ENCODE measurements around the gene RGS7BP. TPM values are rescaled to one million over a fixed set of nuclear protein-coding genes. Genes with fewer than 3 reads are reported as not detected.

Gene RGS7BP
- total RNA-seq, 1 experiment from 2014 or later, result not detected

DNA sequence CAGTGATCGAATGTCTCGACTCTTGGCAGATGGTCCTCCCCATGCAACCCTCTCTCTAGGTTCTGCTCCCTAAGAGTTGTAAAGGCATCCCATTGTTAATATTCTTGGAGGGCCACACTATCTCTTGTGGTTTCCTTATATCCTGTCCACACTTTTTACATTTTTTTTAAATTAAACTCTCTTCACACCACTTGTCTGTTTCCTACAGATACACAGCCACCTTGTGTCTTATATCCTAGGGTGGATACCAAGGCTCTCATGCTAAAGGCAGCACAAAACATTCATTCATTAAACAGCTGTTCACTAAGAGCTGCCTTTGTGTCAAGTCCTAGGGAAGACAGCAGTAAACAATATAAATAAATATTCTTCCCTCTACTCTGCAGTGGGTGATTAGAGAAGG lies 124.0 kb downstream of the RGS7BP start:
- no TSS peak for BruUV-seq (replicated peaks)
- TF ChIP-seq EZH2 (IDR thresholded peaks at IDR 0.05; ENCODE audit: low read depth), result no peak
- no peak for TF ChIP-seq CTCF (conservative IDR thresholded peaks at IDR 0.05)
- ChIA-PET POLR2A (ENCODE audit: unreplicated experiment) (no interaction called here), CTCF (no interaction called here)
- Histone ChIP-seq H3K36me3 (ENCODE audit: low read depth) (no peaks in the 10 kb centered on the region), H3K4me3 (no peak overlapping the region), H3K4me1 (replicated peaks; ENCODE audit: insufficient read depth) (no peaks in the 10 kb centered on the region), H3K27ac (no peak overlapping the region), H2AFZ (no peak overlapping the region), H3K9me2 (ENCODE audit: insufficient read depth) (no peaks in the 10 kb centered on the region), H3K4me2 (no peak overlapping the region), H4K20me1 (ENCODE audit: insufficient read depth) (no peaks in the 10 kb centered on the region), H3F3A (ENCODE audit: insufficient read depth, low read depth) (no peaks in the 10 kb centered on the region), H3K27me3 (ENCODE audit: insufficient read depth, low read depth) (no peaks in the 10 kb centered on the region), H3K79me2 (ENCODE audit: low read depth) (no peaks in the 10 kb centered on the region), H3K9me3 (ENCODE audit: insufficient read depth, low read depth) (0 out of 2 replicates have a peak, but pooled peaks cover 3% of the 10 kb centered on the region)
- intact Hi-C loops (cut with micrococcal nuclease; ENCODE audit: unreplicated experiment), result no loop called here
- DNase-seq, result no peak

GRCh38 chr5:64632251-64632650 lies 126.4 kb downstream of the RGS7BP start:
- POLR2A ChIA-PET (ENCODE audit: unreplicated experiment), result no interaction called here
- CTCF ChIA-PET, result no interaction called here
- Histone ChIP-seq H3K36me3 (ENCODE audit: low read depth) (no peaks in the 10 kb centered on the region), H3K79me2 (ENCODE audit: low read depth) (no peaks in the 10 kb centered on the region), H3K4me2 (no peak overlapping the region), H3K4me1 (replicated peaks; ENCODE audit: insufficient read depth) (no peaks in the 10 kb centered on the region), H3K27ac (no peak overlapping the region), H3K4me3 (no peak overlapping the region), H2AFZ (no peak overlapping the region), H3F3A (ENCODE audit: insufficient read depth, low read depth) (no peaks in the 10 kb centered on the region), H3K9me2 (ENCODE audit: insufficient read depth) (no peaks in the 10 kb centered on the region), H3K9me3 (ENCODE audit: insufficient read depth, low read depth) (no peaks in the 10 kb centered on the region), H4K20me1 (ENCODE audit: insufficient read depth) (no peaks in the 10 kb centered on the region), H3K27me3 (ENCODE audit: insufficient read depth, low read depth) (no peaks in the 10 kb centered on the region)
- intact Hi-C loops (cut with micrococcal nuclease; ENCODE audit: unreplicated experiment), result no loop called here
- no peak for DNase-seq
- BruUV-seq (replicated peaks), result no TSS peak
- TF ChIP-seq CTCF (conservative IDR thresholded peaks at IDR 0.05), result no peak
- no peak for TF ChIP-seq EZH2 (IDR thresholded peaks at IDR 0.05; ENCODE audit: low read depth)

GRCh38 chr5:64634997-64635686 lies 129.3 kb downstream of the RGS7BP start:
- no peaks in the 10 kb centered on the region for H3K36me3 ChIP-seq (ENCODE audit: low read depth)
- no TSS peak for BruUV-seq (replicated peaks)
- H3K79me2 ChIP-seq (ENCODE audit: low read depth), result no peaks in the 10 kb centered on the region
- no peak for DNase-seq
- no peaks in the 10 kb centered on the region for H3K9me3 ChIP-seq (ENCODE audit: insufficient read depth, low read depth)
- H3K27me3 ChIP-seq (ENCODE audit: insufficient read depth, low read depth), result no peaks in the 10 kb centered on the region
- intact Hi-C loops (cut with micrococcal nuclease; ENCODE audit: unreplicated experiment), result loop anchor here (1.0 kb wide), 2 partner anchors 149 to 848 kb away; no protein-coding TSS in a partner anchor
- H3K9me2 ChIP-seq (ENCODE audit: insufficient read depth), result no peaks in the 10 kb centered on the region
- TF ChIP-seq EZH2 (IDR thresholded peaks at IDR 0.05; ENCODE audit: low read depth) (no peak), CTCF (conservative IDR thresholded peaks at IDR 0.05) (peak; percentile 91)
- H3K4me3 ChIP-seq, result no peak overlapping the region
- CTCF ChIA-PET, result interaction anchor here (0.9 kb wide), 1 partner anchor 251 kb away, joined by 4 read pairs; no protein-coding TSS in a partner anchor
- H3K4me1 ChIP-seq (replicated peaks; ENCODE audit: insufficient read depth), result no peaks in the 10 kb centered on the region
- no peak overlapping the region for H2AFZ ChIP-seq
- no peak overlapping the region for H3K27ac ChIP-seq
- no peaks in the 10 kb centered on the region for H3F3A ChIP-seq (ENCODE audit: insufficient read depth, low read depth)
- H3K4me2 ChIP-seq, result no peak overlapping the region
- POLR2A ChIA-PET (ENCODE audit: unreplicated experiment), result interaction anchor here (0.5 kb wide), 1 partner anchor 25 kb away, joined by 3 read pairs; no protein-coding TSS in a partner anchor
- no peaks in the 10 kb centered on the region for H4K20me1 ChIP-seq (ENCODE audit: insufficient read depth)
